HG02610 (cell line): ENCODE data around the gene MICA.
A peak's percentile ranks its signal among the peaks of the same experiment; 100 is the strongest.
"Not testable (repeated sequence)": the region's sequence is repeated elsewhere in the genome, so short reads cannot be mapped to it uniquely, and the experiment has no call there.

Experiments
- ATAC-seq: cut with Tn5 transposase; IDR thresholded peaks from one replicate; pipeline ENCODE4 v1.9.1; 2021; ENCODE audit warnings: mild to moderate bottlenecking, moderate library complexity; ENCODE audit not compliant: unreplicated experiment

The MICA gene

DNA sequence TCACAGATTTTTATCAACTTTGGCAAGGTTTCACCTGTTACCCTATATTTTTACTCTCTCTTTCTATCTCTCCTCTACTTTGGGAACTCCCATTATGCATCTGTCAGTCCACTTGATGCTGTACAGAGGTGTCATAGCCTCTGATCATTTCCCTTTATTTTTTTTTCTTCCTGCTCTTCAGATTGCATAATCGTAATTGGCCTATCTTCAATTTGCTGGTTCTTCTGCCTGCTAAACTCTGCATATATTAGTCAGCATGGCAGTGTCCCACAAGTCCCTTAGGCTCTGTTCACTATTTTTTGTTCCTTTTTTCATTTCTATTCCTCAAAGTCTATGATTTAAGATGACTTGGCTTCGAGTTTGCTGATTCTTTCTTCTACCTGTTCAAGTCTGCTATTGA is 49.9 kb downstream of the MICA start:
- ATAC-seq = no peak

DNA sequence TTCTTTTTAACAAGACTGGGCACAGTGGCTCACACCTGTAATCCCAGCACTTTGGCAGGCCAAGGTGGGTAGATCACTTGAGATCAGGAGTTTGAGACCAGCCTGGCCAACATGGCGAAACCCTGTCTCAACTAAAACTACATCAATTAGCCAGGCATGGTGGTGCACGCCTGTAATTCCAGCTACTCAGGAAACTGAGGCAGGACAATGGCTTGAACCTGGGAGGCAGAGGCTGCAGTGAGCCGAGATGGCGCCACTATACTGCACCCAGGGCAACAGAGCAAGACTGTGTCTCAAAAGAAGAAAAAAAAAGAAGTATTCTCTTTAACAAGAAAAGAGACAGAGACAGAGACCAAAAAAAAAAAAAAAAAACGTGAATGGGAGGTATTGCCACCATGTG is 56.5 kb downstream of the MICA start:
- not testable (repeated sequence) for ATAC-seq

- ATAC-seq = no peak
These were observed 57.1 kb downstream of the MICA start for GRCh38 chr6:31460361-31461025.

DNA sequence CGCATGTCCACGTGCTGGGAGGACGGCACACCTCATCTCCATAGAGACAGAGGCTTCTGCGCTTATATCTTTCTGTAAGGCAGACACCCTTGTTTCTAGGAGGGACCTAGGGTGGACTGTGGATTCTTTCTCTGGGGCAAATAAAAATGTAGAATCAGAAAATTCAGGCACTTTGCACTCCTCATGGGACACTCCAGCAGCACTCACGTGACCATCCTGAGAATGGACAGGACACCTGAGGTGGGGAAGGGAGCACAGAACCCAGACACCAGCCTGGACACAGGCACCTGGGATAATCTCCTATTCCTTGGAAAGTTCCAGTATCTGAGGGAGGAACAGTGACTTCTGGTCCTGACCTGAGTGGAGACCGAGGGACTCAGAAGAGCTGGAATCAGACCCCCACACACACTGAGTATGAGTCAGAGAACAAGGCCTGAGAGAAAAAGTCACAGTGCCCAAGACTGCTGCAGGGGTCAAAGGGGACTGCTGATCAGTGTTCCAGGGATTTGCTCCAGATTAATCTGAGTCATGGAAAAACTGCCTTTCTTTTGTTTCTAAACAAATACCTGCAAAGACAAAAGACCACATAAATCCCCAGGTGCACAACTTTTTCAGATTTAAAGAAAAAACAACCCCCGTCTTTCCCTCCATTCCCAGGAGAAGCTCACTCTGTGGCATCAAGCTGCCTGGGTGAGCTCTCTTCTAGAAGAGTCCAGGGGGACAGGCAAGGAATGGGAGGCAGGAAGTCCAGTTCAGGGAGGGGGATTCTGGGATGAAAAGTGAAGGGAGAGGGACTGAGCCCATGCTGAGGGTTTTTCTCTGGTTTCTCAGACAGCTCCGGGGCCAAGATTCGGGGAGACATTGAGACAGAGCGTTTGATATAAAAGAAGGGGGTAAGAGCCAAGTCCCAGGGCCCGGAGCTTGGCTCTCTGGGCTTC is 58.9 kb downstream of the MICA start:
- ATAC-seq = no peak

DNA sequence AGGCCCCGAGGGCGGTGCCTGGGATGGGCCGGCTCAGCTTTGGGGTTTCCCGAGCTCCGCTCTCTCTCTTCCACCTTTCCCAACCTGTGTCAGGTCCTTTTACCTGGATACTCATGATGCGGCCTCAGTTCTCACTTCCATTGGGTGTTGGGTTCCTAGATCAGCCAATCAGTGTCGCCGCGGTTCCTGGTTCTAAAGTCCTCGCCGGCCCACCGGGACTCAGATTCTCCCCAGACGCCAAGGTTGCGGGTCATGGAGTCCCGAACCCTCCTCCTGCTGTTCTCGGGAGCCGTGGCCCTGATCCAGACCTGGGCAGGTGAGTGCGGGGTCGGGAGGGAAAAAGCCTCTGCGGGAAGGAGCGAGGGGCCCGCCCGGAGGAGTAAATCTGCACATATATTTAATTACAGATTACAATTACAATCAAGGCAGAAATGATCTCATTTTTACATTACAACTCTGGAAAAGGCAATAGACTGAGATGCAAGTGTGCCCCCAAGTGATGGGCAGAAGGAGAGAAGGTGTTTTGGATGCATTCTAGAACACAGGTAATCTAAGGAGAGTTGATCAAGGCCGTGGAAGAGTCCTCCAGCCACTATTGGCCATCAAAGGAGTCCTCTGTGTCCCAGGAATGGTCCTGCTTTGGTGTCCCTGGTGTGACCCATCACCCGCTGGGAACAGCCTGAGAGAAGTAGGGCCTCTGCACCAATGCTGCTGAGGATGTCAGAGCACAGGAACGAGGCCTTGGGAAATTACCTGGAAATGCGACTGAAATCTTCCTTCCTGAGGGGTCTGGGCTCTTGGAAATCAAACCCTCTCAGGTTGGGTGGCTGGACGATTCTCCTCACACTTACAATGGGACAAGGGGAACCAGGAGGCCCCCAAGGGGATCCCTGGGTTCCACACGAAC is 59.8 kb downstream of the MICA start:
- ATAC-seq = peak; percentile 89

DNA sequence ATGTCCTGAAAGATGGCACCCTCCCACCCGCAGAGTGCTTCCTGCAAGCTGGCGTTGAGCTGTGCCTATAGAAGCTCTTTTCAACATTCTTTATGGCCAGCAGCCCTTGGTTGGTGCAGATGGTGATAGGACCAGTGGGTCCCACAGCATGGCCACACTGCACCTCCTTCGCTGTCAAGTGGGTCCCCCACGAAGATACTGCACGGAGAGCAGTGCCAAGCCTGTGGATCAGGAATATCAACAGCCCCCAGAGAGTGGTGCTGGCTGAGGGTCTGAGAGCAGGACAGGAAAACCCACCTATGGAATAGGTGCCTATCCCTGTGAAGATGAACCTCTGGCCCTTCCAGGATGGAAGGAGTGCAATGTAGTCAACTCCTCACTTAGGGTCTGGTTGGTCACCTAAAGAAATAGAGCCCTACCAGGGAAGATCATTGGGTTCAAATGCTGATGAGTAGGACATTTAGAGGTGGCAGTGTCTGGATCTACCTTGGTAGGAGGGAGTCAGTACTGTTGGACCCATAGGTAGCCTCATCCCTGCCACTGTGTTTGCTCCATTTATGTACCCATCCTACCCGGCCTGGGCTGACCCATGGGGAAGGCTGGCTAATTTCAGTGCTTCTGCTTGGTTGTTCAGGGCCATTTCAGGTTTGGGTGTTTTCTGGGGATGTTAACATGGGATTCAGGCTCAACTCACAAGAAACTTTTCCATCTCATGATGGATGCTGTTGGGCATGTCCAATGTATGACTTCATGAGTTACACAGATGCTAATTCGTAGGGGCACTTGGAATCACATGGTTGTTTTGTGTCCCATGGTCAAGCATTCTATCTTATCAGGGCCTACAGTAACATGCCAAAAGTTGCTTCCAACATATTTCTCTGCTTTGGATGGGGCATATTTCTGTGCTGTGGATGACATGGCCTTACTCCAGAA is 61.1 kb downstream of the MICA start:
- no peak for ATAC-seq
